Activated CD8-positive, alpha-beta memory T cell treated with anti-CD3 and anti-CD28 coated beads, Interleukin-2, amount 50 U/mL, for 4 hours (primary cell): Measurements from ENCODE around the gene SLC6A6.

ENCODE experiments used
- DNase-seq: peaks from one replicate; pipeline ENCODE4 v3.0.0-alpha.2; 2020

SLC6A6 gene

GRCh38 chr3:14525685-14526631 lies 123.6 kb downstream of the SLC6A6 start:
- no peak for DNase-seq

- no peak for DNase-seq
These were observed 125.7 kb downstream of the SLC6A6 start for GRCh38 chr3:14528081-14528480.

- DNase-seq, result no peak
These were observed 129.5 kb downstream of the SLC6A6 start for GRCh38 chr3:14531856-14532395.

- no peak for DNase-seq
These were observed 130.5 kb downstream of the SLC6A6 start for GRCh38 chr3:14532691-14533456.

- no peak for DNase-seq
These were observed 131.1 kb downstream of the SLC6A6 start for GRCh38 chr3:14533457-14533958.

- DNase-seq, result no peak
These were observed 132.2 kb downstream of the SLC6A6 start for GRCh38 chr3:14534516-14535191.

GRCh38 chr3:14535616-14536015 lies 133.2 kb downstream of the SLC6A6 start:
- DNase-seq, result no peak

GRCh38 chr3:14536055-14536815 lies 133.8 kb downstream of the SLC6A6 start:
- DNase-seq, result no peak

- no peak for DNase-seq
These were observed 134.6 kb downstream of the SLC6A6 start for GRCh38 chr3:14536837-14537589.

- DNase-seq, result no peak
These were observed 135.4 kb downstream of the SLC6A6 start for GRCh38 chr3:14537590-14538450.

- DNase-seq, result no peak
These were observed 136.2 kb downstream of the SLC6A6 start for GRCh38 chr3:14538451-14539088.
